ENCODE results near the gene GABRG3.

Gene GABRG3

DNA sequence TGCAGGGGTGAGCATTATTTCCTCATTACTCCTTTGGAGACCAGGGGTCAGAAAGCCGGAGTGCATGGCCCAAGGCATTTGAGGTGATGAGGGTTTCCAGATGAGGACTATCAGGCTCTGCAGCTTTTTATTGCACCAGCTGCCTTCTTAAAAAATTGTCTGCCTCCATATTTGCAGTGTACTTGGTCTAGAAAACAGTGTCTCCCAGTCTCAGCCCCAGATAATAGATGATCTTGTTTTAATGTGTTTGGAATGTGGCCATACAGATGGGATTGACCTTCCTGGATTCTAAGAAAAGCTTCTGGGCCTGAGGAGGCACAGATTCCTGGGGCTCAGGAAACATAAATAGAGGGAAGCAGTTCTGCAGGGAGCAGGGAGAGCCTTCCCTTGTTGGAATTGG is 123.3 kb downstream of the GABRG3 start:
- TF ChIP-seq, protein P1, sequence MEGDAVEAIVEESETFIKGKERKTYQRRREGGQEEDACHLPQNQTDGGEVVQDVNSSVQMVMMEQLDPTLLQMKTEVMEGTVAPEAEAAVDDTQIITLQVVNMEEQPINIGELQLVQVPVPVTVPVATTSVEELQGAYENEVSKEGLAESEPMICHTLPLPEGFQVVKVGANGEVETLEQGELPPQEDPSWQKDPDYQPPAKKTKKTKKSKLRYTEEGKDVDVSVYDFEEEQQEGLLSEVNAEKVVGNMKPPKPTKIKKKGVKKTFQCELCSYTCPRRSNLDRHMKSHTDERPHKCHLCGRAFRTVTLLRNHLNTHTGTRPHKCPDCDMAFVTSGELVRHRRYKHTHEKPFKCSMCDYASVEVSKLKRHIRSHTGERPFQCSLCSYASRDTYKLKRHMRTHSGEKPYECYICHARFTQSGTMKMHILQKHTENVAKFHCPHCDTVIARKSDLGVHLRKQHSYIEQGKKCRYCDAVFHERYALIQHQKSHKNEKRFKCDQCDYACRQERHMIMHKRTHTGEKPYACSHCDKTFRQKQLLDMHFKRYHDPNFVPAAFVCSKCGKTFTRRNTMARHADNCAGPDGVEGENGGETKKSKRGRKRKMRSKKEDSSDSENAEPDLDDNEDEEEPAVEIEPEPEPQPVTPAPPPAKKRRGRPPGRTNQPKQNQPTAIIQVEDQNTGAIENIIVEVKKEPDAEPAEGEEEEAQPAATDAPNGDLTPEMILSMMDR (IDR thresholded peaks at IDR 0.05; ENCODE audit: poor library complexity, severe bottlenecking), result no peak

DNA sequence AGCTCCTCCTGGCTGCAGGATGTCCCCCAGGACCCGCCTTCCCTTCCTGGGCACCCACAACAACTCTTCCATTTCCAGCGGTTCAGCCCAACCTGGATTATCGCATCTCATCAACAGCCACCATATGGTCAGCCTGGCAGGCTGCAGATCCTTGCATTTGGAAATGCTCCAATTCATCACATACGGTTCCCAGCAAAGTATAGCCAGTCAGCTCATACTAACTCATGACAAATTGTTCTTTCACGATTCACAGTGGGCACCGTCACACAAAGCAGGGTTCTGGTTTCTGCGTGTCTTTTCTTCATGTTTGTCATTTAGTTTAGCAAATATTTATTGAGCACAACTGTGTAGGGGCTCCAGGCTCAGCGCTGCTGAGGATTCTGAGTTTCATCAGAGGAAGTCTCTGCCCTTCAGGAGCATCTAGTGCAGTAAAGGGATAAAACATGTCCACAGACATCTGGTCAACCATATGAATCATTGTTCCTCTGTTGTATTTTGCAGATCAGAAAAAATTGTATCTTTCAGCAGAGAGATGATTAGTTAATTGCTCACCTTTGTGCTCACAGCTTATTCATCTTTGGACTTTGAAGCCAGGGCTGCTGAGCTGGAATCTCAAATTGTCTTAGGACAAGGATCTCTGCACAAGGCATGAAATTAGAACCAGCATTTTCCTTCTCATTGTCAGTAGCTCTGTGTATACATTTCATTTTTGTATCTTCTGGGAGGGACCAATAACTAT is 125.1 kb downstream of the GABRG3 start:
- TF ChIP-seq, protein P1 (IDR thresholded peaks at IDR 0.05; ENCODE audit: poor library complexity, severe bottlenecking), result no peak
- ATAC-seq (ENCODE audit: low read depth), result no peak
- Histone ChIP-seq H3K27me3 (ENCODE audit: insufficient read depth, poor library complexity, severe bottlenecking) (peaks cover 8% of the 10 kb centered on the region), H3K4me1 (ENCODE audit: insufficient read depth, poor library complexity, severe bottlenecking) (no peaks in the 10 kb centered on the region), H3K4me3 (ENCODE audit: severe bottlenecking) (no peak overlapping the region), H3K36me3 (ENCODE audit: low read depth) (no peaks in the 10 kb centered on the region), H3K27ac (ENCODE audit: poor library complexity, severe bottlenecking) (no peak overlapping the region), H3K9me3 (ENCODE audit: severe bottlenecking) (no peaks in the 10 kb centered on the region)
- no peak for DNase-seq (ENCODE audit: low spot score)

More for the DNA sequence above, 123.3 kb downstream of the GABRG3 start:
- Histone ChIP-seq H3K27ac (ENCODE audit: poor library complexity, severe bottlenecking) (no peak overlapping the region), H3K4me1 (ENCODE audit: insufficient read depth, poor library complexity, severe bottlenecking) (no peaks in the 10 kb centered on the region), H3K9me3 (ENCODE audit: severe bottlenecking) (peaks cover 2% of the 10 kb centered on the region), H3K4me3 (ENCODE audit: severe bottlenecking) (no peak overlapping the region), H3K27me3 (ENCODE audit: insufficient read depth, poor library complexity, severe bottlenecking) (peaks cover 3% of the 10 kb centered on the region), H3K36me3 (ENCODE audit: low read depth) (no peaks in the 10 kb centered on the region)
- no peak for DNase-seq (ENCODE audit: low spot score)
- no peak for ATAC-seq (ENCODE audit: low read depth)

DNA sequence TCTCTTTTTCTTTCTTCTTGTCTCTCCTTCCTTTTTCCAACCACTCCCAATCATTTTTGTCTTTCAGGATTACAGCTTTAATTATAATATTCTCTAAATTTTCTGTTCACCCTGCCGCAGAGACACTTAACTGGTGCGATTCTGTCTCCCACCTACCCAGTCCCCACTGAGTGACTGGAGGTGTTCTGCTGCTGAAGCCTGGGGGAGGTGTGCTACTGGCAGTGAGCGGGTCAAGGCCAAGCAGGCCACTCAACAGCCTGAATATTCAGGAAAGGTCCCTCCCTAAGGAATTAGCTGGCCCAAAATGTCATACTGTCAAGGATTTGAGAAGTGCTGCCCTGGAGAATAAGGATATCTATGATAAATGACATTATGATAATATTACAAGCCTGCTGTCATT is 126.5 kb downstream of the GABRG3 start:
- no peaks in the 10 kb centered on the region for H3K36me3 ChIP-seq (ENCODE audit: low read depth)
- no peaks in the 10 kb centered on the region for H3K4me1 ChIP-seq (ENCODE audit: insufficient read depth, poor library complexity, severe bottlenecking)
- no peak overlapping the region for H3K4me3 ChIP-seq (ENCODE audit: severe bottlenecking)
- TF ChIP-seq, protein P1 (IDR thresholded peaks at IDR 0.05; ENCODE audit: poor library complexity, severe bottlenecking), result no peak
- no peak for DNase-seq (ENCODE audit: low spot score)
- no peak overlapping the region for H3K27ac ChIP-seq (ENCODE audit: poor library complexity, severe bottlenecking)
- ATAC-seq (ENCODE audit: low read depth), result no peak
- H3K27me3 ChIP-seq (ENCODE audit: insufficient read depth, poor library complexity, severe bottlenecking), result peaks cover 8% of the 10 kb centered on the region
- H3K9me3 ChIP-seq (ENCODE audit: severe bottlenecking), result no peaks in the 10 kb centered on the region

DNA sequence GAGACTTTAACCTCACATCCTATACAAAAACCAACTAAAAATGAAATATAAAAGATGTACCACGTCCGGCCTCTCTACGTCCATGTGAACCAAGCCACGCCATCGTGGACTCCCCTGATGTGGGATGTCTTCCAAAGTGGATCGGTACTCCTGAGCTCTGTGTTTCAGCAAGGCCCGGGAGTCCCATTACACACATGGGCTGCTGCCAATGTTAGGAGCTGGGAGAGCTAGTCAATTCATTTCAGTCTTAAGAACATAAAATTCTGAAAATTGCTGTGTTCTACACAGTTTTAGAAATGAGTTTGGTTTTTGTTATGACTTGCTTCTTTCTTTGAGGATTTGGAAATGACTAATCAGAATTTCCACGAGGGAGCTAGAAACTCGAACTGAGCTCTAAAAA is 131.0 kb downstream of the GABRG3 start:
- TF ChIP-seq, protein P1 (IDR thresholded peaks at IDR 0.05; ENCODE audit: poor library complexity, severe bottlenecking), result no peak
- DNase-seq (ENCODE audit: low spot score) (no peak), ATAC-seq (ENCODE audit: low read depth) (no peak)
- no peaks in the 10 kb centered on the region for H3K4me1 ChIP-seq (ENCODE audit: insufficient read depth, poor library complexity, severe bottlenecking)
- H3K9me3 ChIP-seq (ENCODE audit: severe bottlenecking), result no peaks in the 10 kb centered on the region
- no peaks in the 10 kb centered on the region for H3K36me3 ChIP-seq (ENCODE audit: low read depth)
- H3K27ac ChIP-seq (ENCODE audit: poor library complexity, severe bottlenecking), result no peak overlapping the region
- H3K27me3 ChIP-seq (ENCODE audit: insufficient read depth, poor library complexity, severe bottlenecking), result peaks cover 5% of the 10 kb centered on the region
- H3K4me3 ChIP-seq (ENCODE audit: severe bottlenecking), result no peak overlapping the region

DNA sequence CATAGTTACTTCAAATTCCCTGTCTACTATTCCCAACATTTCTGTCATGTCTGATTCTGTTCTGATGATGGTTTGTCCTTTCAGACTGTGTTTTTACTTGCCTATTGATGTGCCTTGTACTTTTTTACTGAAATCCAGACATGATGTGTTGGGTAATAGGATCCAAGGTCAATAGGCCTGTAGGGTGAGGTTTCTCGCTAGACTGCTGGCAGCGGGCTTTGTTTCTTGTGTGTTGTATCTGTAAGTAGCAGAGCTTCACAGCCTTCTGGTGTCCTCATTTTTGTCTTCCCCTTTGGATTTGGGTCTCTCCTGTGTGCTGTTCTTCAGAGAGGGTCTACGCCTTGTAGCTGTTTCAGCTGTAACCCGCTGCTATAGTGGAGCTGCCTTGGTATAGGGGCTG is 140.3 kb downstream of the GABRG3 start:
- H3K27me3 ChIP-seq (ENCODE audit: insufficient read depth, poor library complexity, severe bottlenecking), result no peaks in the 10 kb centered on the region
- DNase-seq (ENCODE audit: low spot score) (no peak), ATAC-seq (ENCODE audit: low read depth) (no peak)
- H3K4me1 ChIP-seq (ENCODE audit: insufficient read depth, poor library complexity, severe bottlenecking), result no peaks in the 10 kb centered on the region
- H3K36me3 ChIP-seq (ENCODE audit: low read depth), result no peaks in the 10 kb centered on the region
- no peak overlapping the region for H3K27ac ChIP-seq (ENCODE audit: poor library complexity, severe bottlenecking)
- H3K4me3 ChIP-seq (ENCODE audit: severe bottlenecking), result no peak overlapping the region
- no peaks in the 10 kb centered on the region for H3K9me3 ChIP-seq (ENCODE audit: severe bottlenecking)
- TF ChIP-seq, protein P1 (IDR thresholded peaks at IDR 0.05; ENCODE audit: poor library complexity, severe bottlenecking), result no peak

Measured in RWPE2 (cell line).